ENCODE measurements around the gene USB1. TPM values are rescaled to one million over a fixed set of nuclear protein-coding genes. Genes with fewer than 3 reads are reported as not detected.

USB1 gene
- total RNA-seq, 2 experiments from 2014 or later: 32.9 to 37.5 TPM

DNA sequence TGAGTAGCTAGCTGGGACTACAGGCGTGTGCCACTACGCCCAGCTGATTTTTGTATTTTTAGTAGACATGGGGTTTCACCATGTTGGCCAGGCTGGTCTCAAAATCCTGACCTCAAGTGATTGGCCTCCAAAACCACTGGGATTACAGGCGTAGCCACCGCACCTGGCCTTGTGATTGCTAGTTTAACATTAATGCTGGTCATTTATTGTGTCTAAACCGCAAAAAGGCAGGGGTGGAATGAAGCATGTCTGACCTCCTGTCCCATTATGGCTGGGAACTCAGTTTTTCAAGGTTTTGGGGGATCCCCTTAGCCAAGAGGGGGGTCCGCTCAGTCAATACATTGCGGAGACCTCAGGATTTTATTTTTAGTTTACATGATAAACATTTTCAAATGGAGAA lies 19.6 kb upstream of the USB1 start:
- peaks cover 5% of the 10 kb centered on the region for H3K4me1 Mint-ChIP-seq (ENCODE audit: low read depth)
- TF ChIP-seq CTCF (IDR thresholded peaks at IDR 0.05): no peak
- H3K27ac Mint-ChIP-seq: no peak overlapping the region
- DNase-seq: no peak
- no peak overlapping the region for H3K4me3 Mint-ChIP-seq
- intact Hi-C loops (cut with micrococcal nuclease): no loop called here
- no peaks in the 10 kb centered on the region for H3K36me3 Mint-ChIP-seq (ENCODE audit: low read depth)
- H3K27me3 Mint-ChIP-seq: no peaks in the 10 kb centered on the region
- no peak for ATAC-seq
- ChIA-PET CTCF (interaction anchor here (1.7 kb wide), 1 partner anchor 75 kb away, joined by 9 read pairs; no protein-coding TSS in a partner anchor), POLR2A (no interaction called here)
- H3K9me3 Mint-ChIP-seq: no peaks in the 10 kb centered on the region

GRCh38 chr16:57982385-57982784 lies 18.8 kb upstream of the USB1 start:
- H3K4me1 Mint-ChIP-seq (ENCODE audit: low read depth): peaks cover 5% of the 10 kb centered on the region
- H3K9me3 Mint-ChIP-seq: no peaks in the 10 kb centered on the region
- H3K27ac Mint-ChIP-seq: no peak overlapping the region
- intact Hi-C loops (cut with micrococcal nuclease): no loop called here
- ChIA-PET CTCF (no interaction called here), POLR2A (no interaction called here)
- ATAC-seq (no peak), DNase-seq (no peak)
- no peaks in the 10 kb centered on the region for H3K27me3 Mint-ChIP-seq
- H3K4me3 Mint-ChIP-seq: no peak overlapping the region
- TF ChIP-seq CTCF (IDR thresholded peaks at IDR 0.05): no peak
- H3K36me3 Mint-ChIP-seq (ENCODE audit: low read depth): no peaks in the 10 kb centered on the region

DNA sequence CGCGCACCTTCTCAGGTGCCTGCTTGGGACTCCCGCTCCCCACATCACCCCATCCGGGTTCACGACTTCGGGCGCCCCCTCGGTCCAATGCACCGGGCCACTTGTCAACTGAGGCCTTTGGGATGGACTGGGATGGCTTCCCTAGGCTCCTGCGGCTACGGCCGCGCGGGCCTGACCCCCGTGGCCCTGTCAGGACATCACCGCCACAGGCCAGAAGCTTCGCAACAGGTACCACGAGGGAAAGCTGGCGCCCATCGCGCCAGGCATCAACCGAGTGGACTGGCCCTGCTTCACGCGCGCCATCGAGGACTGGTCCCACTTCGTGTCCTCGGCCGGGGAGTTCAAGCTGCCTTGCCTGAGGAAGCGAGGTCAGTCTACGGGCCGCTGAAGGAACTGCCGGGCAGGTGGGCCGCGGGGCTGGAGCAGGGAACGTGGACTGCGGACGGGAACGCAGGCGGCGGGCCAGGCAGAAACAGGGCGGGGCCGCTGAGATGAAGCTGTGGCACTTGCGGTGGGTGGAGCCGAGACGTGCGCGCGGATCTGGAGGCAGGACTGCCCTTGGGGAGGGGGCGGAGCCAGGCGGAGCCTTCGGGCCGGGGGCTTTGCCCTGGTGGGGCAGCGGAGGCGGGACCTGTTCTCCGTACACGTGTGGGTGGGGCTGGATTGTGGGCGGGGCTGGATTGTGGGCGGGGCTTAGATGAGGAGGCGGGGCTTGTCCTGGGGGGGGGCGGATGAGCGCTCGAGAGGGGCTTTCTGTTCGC lies 16.6 kb upstream of the USB1 start:
- peak; percentile 94 for DNase-seq
- Mint-ChIP-seq H3K36me3 (ENCODE audit: low read depth) (no peaks in the 10 kb centered on the region), H3K4me1 (ENCODE audit: low read depth) (peaks cover 5% of the 10 kb centered on the region), H3K4me3 (peak overlapping the region; percentile 83), H3K9me3 (no peaks in the 10 kb centered on the region), H3K27ac (peak overlapping the region; percentile 42), H3K27me3 (no peaks in the 10 kb centered on the region)
- ATAC-seq: peak; percentile 99
- intact Hi-C loops (cut with micrococcal nuclease): no loop called here
- CTCF ChIA-PET: interaction anchor here (1.3 to 1.4 kb wide), 2 partner anchors 15 to 86 kb away, joined by 3 to 4 read pairs; no protein-coding TSS in a partner anchor
- TF ChIP-seq CTCF (IDR thresholded peaks at IDR 0.05): no peak
- POLR2A ChIA-PET: no interaction called here

DNA sequence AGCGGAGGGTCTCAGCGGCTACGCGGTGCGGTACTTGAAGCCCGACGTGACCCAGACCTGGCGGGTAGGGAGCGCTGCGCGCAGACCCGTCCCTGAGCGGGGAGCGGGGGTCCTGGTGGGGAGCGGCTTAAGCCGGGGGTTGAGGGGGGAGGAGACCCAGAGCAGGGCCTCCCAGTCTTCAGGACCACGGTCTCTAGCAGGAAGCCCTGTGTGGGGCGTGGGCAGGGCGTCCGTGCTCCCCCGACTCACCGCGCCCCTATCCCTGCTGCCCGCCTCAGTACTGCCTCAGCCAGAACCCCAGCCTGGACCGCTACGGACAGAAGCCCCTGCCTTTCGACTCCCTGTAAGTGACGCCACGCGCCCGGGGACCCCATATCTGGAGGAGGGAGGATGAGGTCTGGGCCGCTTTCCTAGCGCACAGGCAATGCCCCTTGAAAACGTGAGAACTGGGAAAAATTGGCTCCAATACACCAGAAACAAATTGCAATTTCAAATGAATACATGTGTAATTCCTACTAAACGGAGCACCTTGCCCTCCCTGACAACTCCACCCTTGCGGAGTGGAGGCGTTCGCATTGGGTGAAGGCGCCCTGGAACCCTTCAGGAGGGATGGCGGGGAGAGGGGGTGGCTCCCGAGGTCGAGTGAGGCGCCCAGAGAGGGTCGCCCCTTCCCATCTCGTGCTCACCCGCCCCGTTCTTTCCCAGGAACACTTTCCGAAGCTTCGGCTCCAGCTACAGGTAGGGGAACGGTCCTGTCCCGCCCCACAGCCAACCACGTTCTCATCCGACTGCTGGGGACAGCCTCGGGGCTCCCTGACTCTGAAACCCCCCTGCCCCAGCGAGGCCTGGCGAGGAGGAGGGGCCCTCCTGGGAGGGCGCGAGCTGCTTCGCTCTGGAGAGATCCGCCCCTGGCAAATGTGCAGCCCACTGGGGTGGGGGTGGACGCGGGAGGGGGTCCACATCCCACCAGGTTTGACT lies 15.7 kb upstream of the USB1 start:
- ATAC-seq: peak; percentile 57

More for the DNA sequence above, 15.7 kb upstream of the USB1 start:
- no peak for DNase-seq
- Mint-ChIP-seq H3K36me3 (ENCODE audit: low read depth) (no peaks in the 10 kb centered on the region), H3K27ac (peak overlapping the region; percentile 42), H3K4me1 (ENCODE audit: low read depth) (peaks cover 5% of the 10 kb centered on the region), H3K9me3 (no peaks in the 10 kb centered on the region), H3K27me3 (no peaks in the 10 kb centered on the region), H3K4me3 (peak overlapping the region; percentile 83)
- POLR2A ChIA-PET: no interaction called here
- intact Hi-C loops (cut with micrococcal nuclease): no loop called here
- CTCF ChIA-PET: interaction anchor here (1.3 to 2.3 kb wide), 2 partner anchors 14 to 87 kb away, joined by 3 to 6 read pairs; no protein-coding TSS in a partner anchor
- no peak for TF ChIP-seq CTCF (IDR thresholded peaks at IDR 0.05)

Data from activated CD8-positive, alpha-beta T cell treated with anti-CD3 and anti-CD28 coated beads for 36 hours (primary cell).